Colonic mucosa (tissue), 4 donors: Measurements from ENCODE around the gene RPTOR. TPM values are rescaled to one million over a fixed set of nuclear protein-coding genes. Genes with fewer than 3 reads are reported as not detected.

Source experiments
- DNase-seq: peaks from one replicate; pipeline ENCODE4 v3.0.0-alpha.2; 2020
- H3K27ac ChIP-seq: fragments of 200-600 bp; one replicate; pipeline ENCODE4 v1.8.0; 2021
- H3K27me3 ChIP-seq: fragments of 200-600 bp; one replicate; pipeline ENCODE4 v1.8.0; 2021
- H3K36me3 ChIP-seq: fragments of 200-600 bp; one replicate; pipeline ENCODE4 v1.8.0; 2021
- H3K4me1 ChIP-seq: fragments of 200-600 bp; one replicate; pipeline ENCODE4 v1.8.0; 2021; ENCODE audit warnings: mild to moderate bottlenecking
- H3K4me3 ChIP-seq: fragments of 200-600 bp; one replicate; pipeline ENCODE4 v1.8.0; 2021
- H3K9ac ChIP-seq, 2 donors: one replicate each; pipeline ENCODE4 v1.7.0; 2013; ENCODE audit warnings: control low read depth in 2 of 2, low read depth in 2 of 2, low read length in 2 of 2
- H3K9me3 ChIP-seq: fragments of 200-600 bp; one replicate; pipeline ENCODE4 v1.8.0; 2021
- intact Hi-C: fragments of 100-400 bp; cut with DNase I; formaldehyde crosslinking; loops from one replicate; pipeline ENCODE4 v1.14.1; 2022
- total RNA-seq, 2 donors: library from RNA; stranded (reverse); fragmentation: NEBNext Ultra II Directional in 1 of 2; extraction: Animal tissue kit (Norgen Biotek cat#: 25700) in 1 of 2; gene quantifications; one replicate each; pipeline ENCODE4 v1.2.1, GENCODE V29; 2021
- TF ChIP-seq, protein P1 (sequence below): fragments of 200-600 bp; IDR thresholded peaks from one replicate; pipeline ENCODE4 v1.8.0; 2022; ENCODE audit warnings: antibody characterized with exemption, mild to moderate bottlenecking
- donor health status: healthy.
- donor health status: DM: no; HTN: no; CAD: no.
- donor health status: DM: no; HTN: no; CAD: no.

Gene RPTOR
- total RNA-seq, 2 donors from 2014 or later, result 21.2 to 39.6 TPM

GRCh38 chr17:80881306-80881705 is 336.7 kb downstream of the RPTOR start:
- no peaks in the 10 kb centered on the region for H3K27me3 ChIP-seq
- intact Hi-C loops, result no loop called here
- TF ChIP-seq, protein P1, sequence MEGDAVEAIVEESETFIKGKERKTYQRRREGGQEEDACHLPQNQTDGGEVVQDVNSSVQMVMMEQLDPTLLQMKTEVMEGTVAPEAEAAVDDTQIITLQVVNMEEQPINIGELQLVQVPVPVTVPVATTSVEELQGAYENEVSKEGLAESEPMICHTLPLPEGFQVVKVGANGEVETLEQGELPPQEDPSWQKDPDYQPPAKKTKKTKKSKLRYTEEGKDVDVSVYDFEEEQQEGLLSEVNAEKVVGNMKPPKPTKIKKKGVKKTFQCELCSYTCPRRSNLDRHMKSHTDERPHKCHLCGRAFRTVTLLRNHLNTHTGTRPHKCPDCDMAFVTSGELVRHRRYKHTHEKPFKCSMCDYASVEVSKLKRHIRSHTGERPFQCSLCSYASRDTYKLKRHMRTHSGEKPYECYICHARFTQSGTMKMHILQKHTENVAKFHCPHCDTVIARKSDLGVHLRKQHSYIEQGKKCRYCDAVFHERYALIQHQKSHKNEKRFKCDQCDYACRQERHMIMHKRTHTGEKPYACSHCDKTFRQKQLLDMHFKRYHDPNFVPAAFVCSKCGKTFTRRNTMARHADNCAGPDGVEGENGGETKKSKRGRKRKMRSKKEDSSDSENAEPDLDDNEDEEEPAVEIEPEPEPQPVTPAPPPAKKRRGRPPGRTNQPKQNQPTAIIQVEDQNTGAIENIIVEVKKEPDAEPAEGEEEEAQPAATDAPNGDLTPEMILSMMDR, result no peak
- no peaks in the 10 kb centered on the region for H3K9me3 ChIP-seq
- H3K27ac ChIP-seq, result no peak overlapping the region
- no peak for DNase-seq
- H3K4me3 ChIP-seq, result no peak overlapping the region
- H3K9ac ChIP-seq, result no peak overlapping the region
- H3K4me1 ChIP-seq, result no peaks in the 10 kb centered on the region
- peaks cover 6% of the 10 kb centered on the region for H3K36me3 ChIP-seq

- Histone ChIP-seq H3K9me3 (no peaks in the 10 kb centered on the region), H3K27me3 (no peaks in the 10 kb centered on the region), H3K36me3 (peaks cover 6% of the 10 kb centered on the region), H3K4me1 (no peaks in the 10 kb centered on the region), H3K27ac (no peak overlapping the region), H3K9ac (no peak overlapping the region), H3K4me3 (no peak overlapping the region)
- DNase-seq, result no peak
- intact Hi-C loops, result no loop called here
- TF ChIP-seq, protein P1, result no peak
Measured at GRCh38 chr17:80882323-80882722, 337.7 kb downstream of the RPTOR start.

DNA sequence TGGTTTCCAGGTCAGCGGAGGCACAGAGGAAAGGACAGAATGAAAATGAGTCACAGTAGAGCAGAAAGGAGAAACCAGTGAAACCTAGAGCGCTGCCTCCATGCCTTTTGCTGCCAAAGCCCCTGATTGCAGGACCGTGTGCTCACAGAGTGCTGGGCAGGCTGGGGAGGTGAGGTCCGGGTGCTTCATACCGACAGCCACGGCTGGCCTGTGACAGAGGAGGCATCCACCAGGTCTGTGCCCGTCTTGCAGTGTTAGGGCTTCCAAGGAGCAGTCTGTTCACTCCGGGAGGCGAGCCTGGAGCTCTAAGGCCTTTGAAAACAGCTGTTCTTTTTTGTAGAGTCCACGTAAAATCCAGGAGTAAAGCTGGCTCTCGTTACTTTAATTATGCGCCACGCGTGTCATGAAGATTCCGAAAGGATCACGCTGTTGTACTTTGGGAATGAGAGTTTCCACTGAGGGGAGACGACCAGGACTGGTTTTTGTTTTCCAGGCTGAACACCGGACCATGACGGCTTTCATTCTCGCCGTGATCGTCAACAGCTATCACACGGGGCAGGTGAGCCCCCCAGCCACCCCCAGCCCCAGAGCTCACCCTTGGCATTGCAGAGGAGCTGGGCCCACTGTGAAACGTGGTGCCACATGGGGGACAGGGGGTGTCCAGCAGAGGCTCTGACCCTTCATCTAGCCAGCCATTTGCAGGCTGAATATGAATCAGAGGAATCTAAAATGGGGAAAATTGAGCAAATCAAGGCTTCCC is 338.5 kb downstream of the RPTOR start:
- Histone ChIP-seq H3K4me1 (no peaks in the 10 kb centered on the region), H3K4me3 (no peak overlapping the region), H3K9me3 (no peaks in the 10 kb centered on the region), H3K27me3 (no peaks in the 10 kb centered on the region), H3K36me3 (peaks cover 6% of the 10 kb centered on the region), H3K9ac (no peak overlapping the region), H3K27ac (no peak overlapping the region)
- intact Hi-C loops, result no loop called here
- DNase-seq, result no peak
- TF ChIP-seq, protein P1, result no peak

DNA sequence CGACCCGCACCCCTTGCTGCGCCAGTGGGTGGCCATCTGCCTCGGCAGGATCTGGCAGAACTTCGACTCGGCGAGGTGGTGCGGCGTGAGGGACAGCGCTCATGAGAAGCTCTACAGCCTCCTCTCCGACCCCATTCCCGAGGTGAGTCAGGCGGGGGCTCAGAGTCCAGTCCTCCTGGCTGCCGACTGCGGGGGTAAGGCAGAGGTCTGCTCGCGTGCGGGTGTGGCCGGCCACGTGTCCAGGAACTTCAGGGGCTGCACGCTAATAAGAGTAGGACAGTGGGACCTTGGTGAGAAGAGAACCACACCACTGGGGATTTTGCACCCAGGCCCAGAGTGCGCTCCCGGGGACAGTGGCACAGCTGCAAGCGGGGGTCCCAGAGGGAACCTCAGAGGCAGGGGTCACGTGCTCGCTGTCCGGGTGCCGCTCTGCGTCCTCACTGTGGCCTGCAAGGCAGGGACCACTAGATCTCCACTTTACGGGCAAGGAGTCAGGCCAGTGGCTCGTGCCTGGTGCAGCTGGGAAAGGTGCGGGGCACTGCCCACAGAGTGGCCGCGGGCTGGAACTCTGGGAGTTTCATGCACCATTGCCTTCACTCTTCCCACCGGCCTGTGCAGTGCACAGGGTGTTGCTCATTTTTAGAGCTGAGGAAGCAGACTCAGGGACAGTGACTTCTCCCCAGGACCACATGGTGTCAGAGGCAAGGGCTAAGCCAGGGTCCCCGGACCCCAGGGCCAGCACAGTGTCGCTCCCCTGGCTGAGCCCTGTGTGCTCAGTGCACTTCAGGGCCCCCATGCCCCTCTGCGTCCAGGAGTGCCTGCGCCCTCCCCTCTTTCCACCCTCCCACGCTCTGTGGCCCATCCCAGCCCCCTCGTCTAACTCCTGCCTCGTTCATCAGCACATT is 339.4 kb downstream of the RPTOR start:
- no peaks in the 10 kb centered on the region for H3K4me1 ChIP-seq
- H3K4me3 ChIP-seq, result no peak overlapping the region
- intact Hi-C loops, result no loop called here
- no peak overlapping the region for H3K27ac ChIP-seq
- H3K9me3 ChIP-seq, result no peaks in the 10 kb centered on the region
- no peak overlapping the region for H3K9ac ChIP-seq
- no peaks in the 10 kb centered on the region for H3K27me3 ChIP-seq
- TF ChIP-seq, protein P1, result no peak
- no peak for DNase-seq
- H3K36me3 ChIP-seq, result peaks cover 6% of the 10 kb centered on the region

DNA sequence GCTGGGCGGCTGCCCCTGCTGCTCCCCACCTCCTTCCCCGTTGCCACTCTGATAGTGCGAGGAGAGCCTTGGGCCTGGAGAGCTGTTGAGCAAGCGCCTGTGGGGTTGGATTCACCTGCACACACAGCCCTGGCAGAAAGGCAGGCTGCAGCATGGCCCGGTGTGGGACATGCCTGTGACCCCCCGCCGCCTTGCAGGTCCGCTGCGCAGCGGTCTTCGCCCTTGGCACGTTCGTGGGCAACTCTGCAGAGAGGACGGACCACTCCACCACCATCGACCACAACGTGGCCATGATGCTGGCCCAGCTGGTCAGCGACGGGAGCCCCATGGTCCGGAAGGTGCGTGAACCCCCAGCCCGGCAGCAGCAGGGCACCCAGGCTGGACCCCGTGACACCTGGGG is 340.2 kb downstream of the RPTOR start:
- H3K9me3 ChIP-seq, result no peaks in the 10 kb centered on the region
- H3K9ac ChIP-seq, result no peak overlapping the region
- TF ChIP-seq, protein P1, result no peak
- H3K4me3 ChIP-seq, result no peak overlapping the region
- no peaks in the 10 kb centered on the region for H3K27me3 ChIP-seq
- H3K4me1 ChIP-seq, result no peaks in the 10 kb centered on the region
- peaks cover 6% of the 10 kb centered on the region for H3K36me3 ChIP-seq
- H3K27ac ChIP-seq, result no peak overlapping the region
- DNase-seq, result no peak
- intact Hi-C loops, result no loop called here
